Femur (tissue), 1 donor: Measurements from ENCODE around the gene NRARP.
A peak's percentile ranks its signal among the peaks of the same experiment; 100 is the strongest.

Experiments
- DNase-seq: peaks from one replicate; pipeline ENCODE4 v3.0.0-alpha.2; 2017

Gene NRARP

GRCh38 chr9:137321726-137322361 is 19.8 kb upstream of the NRARP start:
- DNase-seq: no peak

GRCh38 chr9:137320555-137321384 is 18.7 kb upstream of the NRARP start:
- DNase-seq: peak; percentile 61

- peak; percentile 22 for DNase-seq
Measured at GRCh38 chr9:137319739-137320551, 17.9 kb upstream of the NRARP start.

GRCh38 chr9:137319011-137319738 is 17.1 kb upstream of the NRARP start:
- peak; percentile 63 for DNase-seq

GRCh38 chr9:137318602-137319001 is 16.5 kb upstream of the NRARP start:
- DNase-seq: no peak

GRCh38 chr9:137317718-137318511 is 15.8 kb upstream of the NRARP start:
- no peak for DNase-seq

- peak; percentile 22 for DNase-seq
Measured at GRCh38 chr9:137317021-137317717, 15.1 kb upstream of the NRARP start.

- DNase-seq: peak; percentile 64
Measured at GRCh38 chr9:137316012-137316981, 14.2 kb upstream of the NRARP start.

- DNase-seq: no peak
Measured at GRCh38 chr9:137315581-137316011, 13.5 kb upstream of the NRARP start.

GRCh38 chr9:137314561-137315560 is 12.8 kb upstream of the NRARP start:
- DNase-seq: peak; percentile 22

- no peak for DNase-seq
Measured at GRCh38 chr9:137313956-137314560, 12.0 kb upstream of the NRARP start.

GRCh38 chr9:137313326-137313936 is 11.4 kb upstream of the NRARP start:
- no peak for DNase-seq

- DNase-seq: no peak
Measured at GRCh38 chr9:137312852-137313325, 10.8 kb upstream of the NRARP start.

- DNase-seq: peak; percentile 20
Measured at GRCh38 chr9:137311986-137312851, 10.1 kb upstream of the NRARP start.

GRCh38 chr9:137311171-137311985 is 9.3 kb upstream of the NRARP start:
- peak; percentile 21 for DNase-seq
